Parathyroid adenoma (tissue), 2 donors: Measurements from ENCODE around the gene MYO19.

Experiments used
- H2AFZ ChIP-seq: fragments of 300-600 bp; sonication (generic); one replicate; pipeline ENCODE4 v1.7.0; 2017; ENCODE audit warnings: antibody characterized with exemption, mild to moderate bottlenecking
- H3K27ac ChIP-seq: fragments of 300-600 bp; sonication (generic); one replicate; pipeline ENCODE4 v1.7.0; 2017
- H3K27me3 ChIP-seq: fragments of 300-600 bp; sonication (generic); one replicate; pipeline ENCODE4 v1.7.0; 2017; ENCODE audit warnings: low read length; ENCODE audit not compliant: control insufficient read depth, insufficient read depth
- H3K36me3 ChIP-seq: fragments of 300-600 bp; sonication (generic); one replicate; pipeline ENCODE4 v1.7.0; 2017; ENCODE audit warnings: low read length; ENCODE audit not compliant: control insufficient read depth, insufficient read depth
- H3K4me1 ChIP-seq: fragments of 300-600 bp; sonication (generic); one replicate; pipeline ENCODE4 v1.7.0; 2017; ENCODE audit warnings: control low read depth
- H3K4me2 ChIP-seq: fragments of 300-600 bp; sonication (generic); one replicate; pipeline ENCODE4 v1.7.0; 2017; ENCODE audit warnings: low read length
- H3K4me3 ChIP-seq: fragments of 300-600 bp; sonication (generic); one replicate; pipeline ENCODE4 v1.7.0; 2017; ENCODE audit warnings: low read depth, low read length
- H3K79me2 ChIP-seq: fragments of 300-600 bp; sonication (generic); one replicate; pipeline ENCODE4 v1.7.0; 2017; ENCODE audit warnings: control low read depth
- H3K9ac ChIP-seq: fragments of 300-600 bp; sonication (generic); one replicate; pipeline ENCODE4 v1.7.0; 2017; ENCODE audit warnings: mild to moderate bottlenecking
- H3K9me3 ChIP-seq: fragments of 300-600 bp; sonication (generic); one replicate; pipeline ENCODE4 v1.7.0; 2017; ENCODE audit warnings: low read length; ENCODE audit not compliant: control insufficient read depth
- TF ChIP-seq, protein P1 (sequence below): fragments of 300-600 bp; sonication (generic); IDR thresholded peaks from one replicate; pipeline ENCODE4 v1.7.0; 2017; ENCODE audit warnings: antibody characterized with exemption, mild to moderate bottlenecking
- donor health status: primary hyperparathyroidism.

Gene MYO19

DNA sequence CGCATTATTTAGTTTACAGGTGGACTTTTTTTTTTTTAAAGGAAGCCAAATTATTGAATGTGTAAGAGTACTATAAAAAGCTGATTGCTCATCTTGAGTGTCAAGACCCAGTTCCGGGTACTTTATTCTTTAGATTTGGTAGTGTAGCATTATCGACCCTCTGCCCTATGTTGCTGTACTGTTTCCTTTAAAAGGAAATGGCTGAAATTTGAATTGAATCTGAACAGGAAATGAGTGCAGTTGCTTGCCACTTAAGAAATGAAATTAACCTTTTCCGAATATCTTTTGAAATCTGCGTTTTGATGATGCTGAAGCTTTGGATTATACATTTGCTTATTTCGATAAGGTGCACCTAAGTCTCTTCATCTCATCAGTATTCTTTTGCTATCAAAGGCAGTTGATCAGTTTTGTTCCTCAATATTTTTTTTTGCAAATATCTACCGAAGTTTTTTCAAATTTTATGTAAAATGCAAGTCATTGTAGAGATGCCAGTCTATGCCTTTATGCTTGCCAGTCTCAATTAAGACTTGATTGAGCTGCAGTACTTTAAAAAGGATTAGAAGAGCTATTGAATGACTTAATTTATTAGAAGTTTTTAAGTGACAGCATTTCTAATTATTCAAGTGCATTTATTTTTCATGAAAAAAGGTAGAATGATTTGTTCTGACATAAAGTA lies 11.9 kb upstream of the MYO19 start:
- Histone ChIP-seq H2AFZ (no peak overlapping the region), H3K36me3 (no peaks in the 10 kb centered on the region), H3K4me2 (peak overlapping the region; percentile 91), H3K9ac (no peak overlapping the region), H3K27ac (peak overlapping the region; percentile 100), H3K79me2 (peaks cover 54% of the 10 kb centered on the region), H3K4me3 (peak overlapping the region; percentile 83), H3K4me1 (peaks cover 19% of the 10 kb centered on the region), H3K9me3 (no peaks in the 10 kb centered on the region), H3K27me3 (no peaks in the 10 kb centered on the region)
- TF ChIP-seq, protein P1, sequence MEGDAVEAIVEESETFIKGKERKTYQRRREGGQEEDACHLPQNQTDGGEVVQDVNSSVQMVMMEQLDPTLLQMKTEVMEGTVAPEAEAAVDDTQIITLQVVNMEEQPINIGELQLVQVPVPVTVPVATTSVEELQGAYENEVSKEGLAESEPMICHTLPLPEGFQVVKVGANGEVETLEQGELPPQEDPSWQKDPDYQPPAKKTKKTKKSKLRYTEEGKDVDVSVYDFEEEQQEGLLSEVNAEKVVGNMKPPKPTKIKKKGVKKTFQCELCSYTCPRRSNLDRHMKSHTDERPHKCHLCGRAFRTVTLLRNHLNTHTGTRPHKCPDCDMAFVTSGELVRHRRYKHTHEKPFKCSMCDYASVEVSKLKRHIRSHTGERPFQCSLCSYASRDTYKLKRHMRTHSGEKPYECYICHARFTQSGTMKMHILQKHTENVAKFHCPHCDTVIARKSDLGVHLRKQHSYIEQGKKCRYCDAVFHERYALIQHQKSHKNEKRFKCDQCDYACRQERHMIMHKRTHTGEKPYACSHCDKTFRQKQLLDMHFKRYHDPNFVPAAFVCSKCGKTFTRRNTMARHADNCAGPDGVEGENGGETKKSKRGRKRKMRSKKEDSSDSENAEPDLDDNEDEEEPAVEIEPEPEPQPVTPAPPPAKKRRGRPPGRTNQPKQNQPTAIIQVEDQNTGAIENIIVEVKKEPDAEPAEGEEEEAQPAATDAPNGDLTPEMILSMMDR, result no peak

DNA sequence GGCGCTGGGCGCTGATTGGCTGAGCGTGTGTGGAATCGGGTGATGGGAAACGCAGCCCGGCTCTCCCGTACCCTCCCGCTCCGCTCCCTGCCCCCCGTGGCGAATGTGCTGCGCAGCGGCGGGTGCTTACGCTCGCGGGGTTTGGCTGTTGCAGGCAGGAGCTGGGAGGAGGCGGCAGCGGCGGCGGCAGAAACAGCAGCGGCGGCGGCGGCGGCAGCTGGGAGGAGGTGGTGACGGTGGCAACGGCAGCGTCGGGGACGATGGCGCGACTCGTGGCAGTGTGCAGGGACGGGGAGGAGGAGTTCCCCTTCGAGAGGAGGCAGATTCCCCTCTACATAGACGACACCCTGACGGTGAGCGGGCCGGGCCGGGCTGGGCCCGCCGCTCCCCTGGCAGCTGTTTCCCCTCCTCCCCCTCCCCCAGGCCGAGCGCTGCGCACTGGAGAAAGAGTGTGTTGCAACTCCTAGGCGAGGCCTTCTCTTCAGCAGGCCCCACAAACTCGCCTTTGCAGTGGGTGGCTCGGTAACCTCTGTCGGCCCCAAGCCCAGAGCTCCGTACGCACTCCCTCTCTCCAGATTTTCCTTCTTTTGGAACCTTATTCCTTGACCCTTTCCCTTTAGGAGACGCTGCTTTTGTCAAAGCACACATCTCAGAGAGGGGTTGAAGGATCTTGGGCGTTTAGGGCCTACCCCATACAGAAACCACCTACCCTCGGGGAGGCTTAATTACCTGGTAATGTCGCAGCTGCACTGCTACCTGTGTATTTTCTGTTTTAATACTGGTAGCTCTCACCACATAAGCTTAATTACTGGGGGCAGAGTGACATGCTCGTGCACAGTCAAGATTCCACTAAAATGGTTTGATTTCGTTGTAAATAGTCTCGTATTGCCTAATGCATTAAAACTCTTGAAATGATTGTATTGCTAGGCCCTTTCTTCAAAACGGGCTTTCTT lies 11.1 kb upstream of the MYO19 start:
- Histone ChIP-seq H3K4me1 (peaks cover 21% of the 10 kb centered on the region), H3K27me3 (no peaks in the 10 kb centered on the region), H3K9me3 (no peaks in the 10 kb centered on the region), H2AFZ (peak overlapping the region; percentile 61), H3K4me3 (peak overlapping the region; percentile 83), H3K36me3 (no peaks in the 10 kb centered on the region), H3K4me2 (peak overlapping the region; percentile 91), H3K79me2 (peaks cover 50% of the 10 kb centered on the region), H3K9ac (peak overlapping the region; percentile 73), H3K27ac (peak overlapping the region; percentile 100)
- TF ChIP-seq, protein P1, result no peak

DNA sequence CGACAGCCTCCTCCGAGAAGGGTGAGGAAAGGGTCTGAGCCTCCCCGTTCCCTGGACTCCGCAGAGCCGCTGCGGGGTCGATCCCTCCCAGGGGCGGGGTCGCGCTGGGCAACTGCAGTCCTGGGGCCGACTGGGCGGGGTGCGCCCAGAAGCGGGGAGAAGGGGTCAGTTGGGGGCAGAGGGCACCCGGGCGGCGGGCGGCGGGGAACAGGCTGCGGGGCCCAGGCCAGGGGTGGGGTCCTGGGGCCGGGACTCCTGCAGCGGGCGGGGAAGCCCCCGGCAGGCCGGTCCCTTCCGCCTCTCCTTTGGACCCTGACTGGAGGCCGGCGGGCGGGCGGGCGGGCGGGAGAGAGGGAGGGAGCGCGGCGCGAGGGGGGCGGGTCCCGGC lies 10.4 kb upstream of the MYO19 start:
- peak overlapping the region; percentile 100 for H3K27ac ChIP-seq
- peak overlapping the region; percentile 92 for H3K4me2 ChIP-seq
- no peaks in the 10 kb centered on the region for H3K27me3 ChIP-seq
- peak overlapping the region; percentile 100 for H3K4me3 ChIP-seq
- H3K79me2 ChIP-seq, result peaks cover 49% of the 10 kb centered on the region
- H3K36me3 ChIP-seq, result no peaks in the 10 kb centered on the region
- H2AFZ ChIP-seq, result peak overlapping the region; percentile 98
- H3K9me3 ChIP-seq, result no peaks in the 10 kb centered on the region
- TF ChIP-seq, protein P1, result no peak
- H3K9ac ChIP-seq, result peak overlapping the region; percentile 89
- peaks cover 21% of the 10 kb centered on the region for H3K4me1 ChIP-seq

DNA sequence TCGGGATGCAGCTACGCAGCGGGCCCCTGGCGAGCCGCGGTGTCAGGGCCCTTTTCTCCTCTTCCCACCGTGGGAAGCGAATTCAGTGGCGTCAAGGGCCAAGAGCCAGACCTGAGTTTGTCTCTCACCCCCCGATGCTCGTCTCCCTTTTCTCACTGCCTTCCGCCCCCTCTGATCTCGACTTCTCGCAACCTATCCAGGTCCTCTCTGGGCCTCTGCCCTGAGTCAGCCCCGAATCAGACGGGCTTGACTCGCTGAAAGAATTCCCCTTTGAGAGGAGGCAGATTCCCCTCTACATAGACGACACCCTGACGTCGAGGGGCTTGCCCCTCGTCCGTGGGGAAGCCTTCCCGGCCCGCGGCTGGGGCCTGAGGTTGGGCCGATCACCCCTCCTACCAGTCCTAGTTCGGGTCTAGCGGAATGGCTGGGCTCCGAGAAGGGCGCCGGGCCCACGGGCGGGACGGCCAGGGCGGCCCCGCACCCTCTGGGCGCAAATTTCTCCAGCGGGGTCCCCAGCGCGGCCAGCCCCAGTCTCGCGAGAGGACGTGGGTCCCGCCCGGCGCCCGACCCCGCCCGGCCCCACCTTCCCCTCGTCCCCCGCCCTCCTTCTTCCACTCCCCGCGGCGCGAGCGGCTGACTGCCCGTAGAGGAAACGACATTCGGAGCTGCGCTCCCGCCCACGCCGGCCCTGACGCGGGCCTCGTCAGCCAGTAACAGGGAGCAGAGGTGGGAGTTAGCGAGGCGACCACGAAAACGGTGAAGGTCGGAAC lies 9.8 kb upstream of the MYO19 start, which contains the start of gene GGNBP2:
GGNBP2 (plus strand) TSS at position 613 of the 770 bp plus-strand sequence. CDS start 806 bp downstream, outside the sequence.
- Histone ChIP-seq H3K9ac (peak within 1 kb of the TSS; percentile 94), H3K4me1 (peaks cover 21% of the 10 kb centered on the region)
- TF ChIP-seq, protein P1, result no peak

More for the DNA sequence above, 9.8 kb upstream of the MYO19 start, which contains the start of gene GGNBP2:
- H3K36me3 ChIP-seq, result no peaks in the 10 kb centered on the region
- peak within 1 kb of the TSS; percentile 96 for H3K4me2 ChIP-seq
- peak within 1 kb of the TSS; percentile 100 for H3K4me3 ChIP-seq
- peaks cover 44% of the 10 kb centered on the region for H3K79me2 ChIP-seq
- H3K27me3 ChIP-seq, result no peaks in the 10 kb centered on the region
- H3K9me3 ChIP-seq, result no peaks in the 10 kb centered on the region
- peak within 1 kb of the TSS; percentile 98 for H2AFZ ChIP-seq
- peak within 1 kb of the TSS; percentile 100 for H3K27ac ChIP-seq
